Cardiac muscle cell (in vitro differentiated cells and primary cell): ENCODE measurements around the gene FKBP5. TPM values are rescaled to one million over a fixed set of nuclear protein-coding genes. Genes with fewer than 3 reads are reported as not detected.
A peak's percentile ranks its signal among the peaks of the same experiment; 100 is the strongest.

Source experiments
- DNase-seq, 2 donors: peaks; one replicate each; pipeline versions ENCODE4 v3.0.0 to v3.0.0-alpha.2; 2010 to 2017; ENCODE audit warnings: low read depth in 1 of 2, low spot score in 1 of 2
- H3K27ac ChIP-seq: fragments of 200-600 bp; sonication (generic); 2 replicates; pipeline ENCODE4 v1.5.1; 2016
- H3K27me3 ChIP-seq: fragments of 200-600 bp; sonication (generic); 2 replicates; pipeline ENCODE4 v1.6.0; 2016; ENCODE audit warnings: control low read depth
- H3K36me3 ChIP-seq: fragments of 200-600 bp; sonication (generic); 2 replicates; pipeline ENCODE4 v1.5.1; 2016; ENCODE audit warnings: control low read depth
- H3K4me1 ChIP-seq: fragments of 200-600 bp; sonication (generic); 2 replicates; pipeline ENCODE4 v1.8.1; 2017; ENCODE audit warnings: low read depth, mild to moderate bottlenecking, mixed run types
- H3K4me3 ChIP-seq: fragments of 200-600 bp; sonication (generic); 2 replicates; pipeline ENCODE4 v1.5.1; 2016; ENCODE audit warnings: mild to moderate bottlenecking
- H3K9me3 ChIP-seq: fragments of 200-600 bp; sonication (generic); 2 replicates; pipeline ENCODE4 v1.5.1; 2017; ENCODE audit warnings: low read depth, mild to moderate bottlenecking, control low read depth
- CTCF ChIP-seq: IDR thresholded peaks from 2 replicates; pipeline ENCODE4 v1.5.1; 2012; ENCODE audit warnings: low read depth, mild to moderate bottlenecking, low read length
- polyA plus RNA-seq: library from polyadenylated mRNA; unstranded; fragments of >200 nt; fragmentation: Nextera tagmentation; extraction: Ambion mirVana; gene quantifications from 2 replicates; pipeline ENCODE4 v1.2.1, GENCODE V29; 2016
- total RNA-seq: library from RNA; depleted of rRNA; stranded (reverse); fragments of >200 nt; gene quantifications from 2 replicates; pipeline ENCODE4 v1.2.3, GENCODE V29; 2016

Gene FKBP5
- total and polyA plus RNA-seq, 2 experiments from 2014 or later, result 32.4 to 53.0 TPM

- DNase-seq, result no peak
- H3K4me3 ChIP-seq, result no peak overlapping the region
- H3K9me3 ChIP-seq, result no peaks in the 10 kb centered on the region
- no peaks in the 10 kb centered on the region for H3K36me3 ChIP-seq
- no peaks in the 10 kb centered on the region for H3K27me3 ChIP-seq
- H3K27ac ChIP-seq, result no peak overlapping the region
- no peak for TF ChIP-seq CTCF
- peaks cover 14% of the 10 kb centered on the region for H3K4me1 ChIP-seq
These were observed 40.5 kb downstream of the FKBP5 start for GRCh38 chr6:35648203-35648602.

DNA sequence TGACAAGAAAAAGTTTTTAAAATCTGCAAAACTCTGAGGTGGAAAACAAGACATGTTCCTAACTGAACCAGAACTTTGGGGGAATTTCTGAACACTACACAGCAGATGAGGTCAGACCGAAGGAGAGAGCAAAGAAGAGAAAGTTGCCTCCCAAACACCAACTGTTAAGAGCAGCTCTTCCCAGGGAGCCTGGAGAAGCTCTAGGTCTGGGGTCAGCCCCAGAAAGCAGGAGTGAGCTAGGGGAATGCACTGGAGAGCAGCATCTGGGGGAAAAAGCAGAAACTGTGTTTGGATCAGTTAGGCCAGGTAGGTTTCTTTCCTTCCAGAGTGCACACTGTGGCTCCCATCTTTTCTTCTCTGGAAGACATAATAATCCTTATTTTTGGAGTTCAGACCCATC, 41.3 kb downstream of the FKBP5 start:
- peak overlapping the region; percentile 14 for H3K27ac ChIP-seq
- peaks cover 14% of the 10 kb centered on the region for H3K4me1 ChIP-seq
- no peak for TF ChIP-seq CTCF
- H3K36me3 ChIP-seq, result no peaks in the 10 kb centered on the region
- DNase-seq, result no peak
- H3K9me3 ChIP-seq, result no peaks in the 10 kb centered on the region
- no peaks in the 10 kb centered on the region for H3K27me3 ChIP-seq
- no peak overlapping the region for H3K4me3 ChIP-seq

GRCh38 chr6:35643162-35643535, 45.6 kb downstream of the FKBP5 start:
- H3K4me3 ChIP-seq, result no peak overlapping the region
- no peaks in the 10 kb centered on the region for H3K27me3 ChIP-seq
- H3K9me3 ChIP-seq, result no peaks in the 10 kb centered on the region
- no peak for DNase-seq
- no peak overlapping the region for H3K27ac ChIP-seq
- no peak for TF ChIP-seq CTCF
- H3K36me3 ChIP-seq, result peaks cover 9% of the 10 kb centered on the region
- peaks cover 4% of the 10 kb centered on the region for H3K4me1 ChIP-seq

DNA sequence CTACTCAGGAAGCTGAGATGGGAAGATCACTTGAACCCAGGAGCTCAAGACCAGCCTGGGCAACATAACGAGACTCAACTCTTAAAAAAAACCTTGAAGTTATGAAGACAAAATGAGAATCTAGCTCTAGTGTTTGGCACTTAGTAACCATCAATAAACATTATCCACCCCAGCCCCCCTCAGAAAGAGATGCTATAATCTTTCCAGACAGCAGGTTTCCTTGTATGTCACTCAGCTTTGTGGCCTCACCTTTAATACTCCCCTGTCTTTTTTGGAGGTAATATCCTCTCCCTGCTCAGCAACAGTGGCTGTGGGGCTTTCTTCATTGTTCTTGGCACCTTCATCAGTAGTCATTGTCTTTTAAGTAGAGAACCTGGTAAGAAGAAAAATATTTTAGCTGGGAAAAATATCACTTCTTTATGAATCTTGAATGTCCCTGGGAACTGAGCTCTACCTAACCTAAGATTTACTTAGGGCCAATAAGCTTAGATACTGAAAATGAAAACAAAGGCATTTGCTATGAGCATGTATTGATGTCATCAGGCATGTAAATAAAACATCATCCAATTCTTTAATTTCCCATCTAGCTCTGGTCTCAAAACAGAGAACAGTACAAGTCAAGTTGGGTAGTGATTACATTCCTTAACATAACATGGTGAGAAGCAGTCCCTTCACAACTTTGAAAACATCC, 46.1 kb downstream of the FKBP5 start:
- no peak for TF ChIP-seq CTCF
- Histone ChIP-seq H3K9me3 (no peaks in the 10 kb centered on the region), H3K4me1 (peaks cover 4% of the 10 kb centered on the region), H3K27me3 (no peaks in the 10 kb centered on the region), H3K4me3 (no peak overlapping the region), H3K27ac (no peak overlapping the region), H3K36me3 (peaks cover 9% of the 10 kb centered on the region)
- DNase-seq, result peak in 1 of 2 donors; percentile 19

GRCh38 chr6:35640017-35640664, 48.6 kb downstream of the FKBP5 start:
- H3K9me3 ChIP-seq, result no peaks in the 10 kb centered on the region
- no peak overlapping the region for H3K27ac ChIP-seq
- peaks cover 22% of the 10 kb centered on the region for H3K36me3 ChIP-seq
- no peak overlapping the region for H3K4me3 ChIP-seq
- no peak for DNase-seq
- TF ChIP-seq CTCF, result no peak
- no peaks in the 10 kb centered on the region for H3K4me1 ChIP-seq
- H3K27me3 ChIP-seq, result no peaks in the 10 kb centered on the region
